Measurements from ENCODE around the gene PA2G4. TPM values are rescaled to one million over a fixed set of nuclear protein-coding genes. Genes with fewer than 3 reads are reported as not detected.

PA2G4 gene
- total RNA-seq, 1 donor = 115 TPM

- Histone ChIP-seq H2AFZ (ENCODE audit: low read length) (no peak overlapping the region), H3K4me3 (ENCODE audit: insufficient read depth, low read length) (no peak overlapping the region), H3K4me2 (ENCODE audit: insufficient read depth, low read length) (no peak overlapping the region), H4K20me1 (ENCODE audit: insufficient read depth, low read length) (no peaks in the 10 kb centered on the region), H3K27ac (ENCODE audit: low read depth, low read length) (no peak overlapping the region), H3K4me1 (ENCODE audit: insufficient read depth, low read length) (peaks cover 21% of the 10 kb centered on the region), H3K79me2 (ENCODE audit: insufficient read depth, low read length) (peaks cover 15% of the 10 kb centered on the region), H3K9me3 (ENCODE audit: low read depth, low read length) (no peaks in the 10 kb centered on the region), H3K27me3 (ENCODE audit: insufficient read depth, low read length) (no peaks in the 10 kb centered on the region), H3K36me3 (ENCODE audit: insufficient read depth, low read length) (peaks cover 7% of the 10 kb centered on the region)
- TF ChIP-seq CTCF (IDR thresholded peaks at IDR 0.05; ENCODE audit: extremely low read depth, low read depth, low read length) = no peak
- DNase-seq (ENCODE audit: insufficient read length, low spot score, missing footprints) = no peak
These were observed 46.2 kb downstream of the PA2G4 start for GRCh38 chr12:56150563-56150962.

- Histone ChIP-seq H3K4me2 (ENCODE audit: insufficient read depth, low read length) (peak overlapping the region; percentile 90), H3K36me3 (ENCODE audit: insufficient read depth, low read length) (peaks cover 11% of the 10 kb centered on the region), H4K20me1 (ENCODE audit: insufficient read depth, low read length) (no peaks in the 10 kb centered on the region), H3K4me3 (ENCODE audit: insufficient read depth, low read length) (peak overlapping the region; percentile 88), H3K27ac (ENCODE audit: low read depth, low read length) (peak overlapping the region; percentile 76), H3K79me2 (ENCODE audit: insufficient read depth, low read length) (peaks cover 15% of the 10 kb centered on the region), H3K4me1 (ENCODE audit: insufficient read depth, low read length) (peaks cover 19% of the 10 kb centered on the region), H2AFZ (ENCODE audit: low read length) (peak overlapping the region; percentile 95), H3K27me3 (ENCODE audit: insufficient read depth, low read length) (no peaks in the 10 kb centered on the region), H3K9me3 (ENCODE audit: low read depth, low read length) (no peaks in the 10 kb centered on the region)
- TF ChIP-seq CTCF (IDR thresholded peaks at IDR 0.05; ENCODE audit: extremely low read depth, low read depth, low read length) = peak; percentile 33
- no peak for DNase-seq (ENCODE audit: insufficient read length, low spot score, missing footprints)
These were observed 47.3 kb downstream of the PA2G4 start for GRCh38 chr12:56151672-56152131.

GRCh38 chr12:56152132-56152755, 47.9 kb downstream of the PA2G4 start, which contains the start of gene MYL6B:
Gene MYL6B, plus strand, starts transcription at chr12:56152587. Its CDS starts 1,332 bp downstream, at chr12:56153919.
- Histone ChIP-seq H3K4me1 (ENCODE audit: insufficient read depth, low read length) (peaks cover 19% of the 10 kb centered on the region), H3K9me3 (ENCODE audit: low read depth, low read length) (no peaks in the 10 kb centered on the region), H3K79me2 (ENCODE audit: insufficient read depth, low read length) (peaks cover 15% of the 10 kb centered on the region), H2AFZ (ENCODE audit: low read length) (peak within 1 kb of the TSS; percentile 95), H3K27me3 (ENCODE audit: insufficient read depth, low read length) (no peaks in the 10 kb centered on the region), H3K4me2 (ENCODE audit: insufficient read depth, low read length) (peak within 1 kb of the TSS; percentile 90), H4K20me1 (ENCODE audit: insufficient read depth, low read length) (no peaks in the 10 kb centered on the region), H3K4me3 (ENCODE audit: insufficient read depth, low read length) (peak within 1 kb of the TSS; percentile 88), H3K27ac (ENCODE audit: low read depth, low read length) (peak within 1 kb of the TSS; percentile 76), H3K36me3 (ENCODE audit: insufficient read depth, low read length) (peaks cover 11% of the 10 kb centered on the region)
- no peak for TF ChIP-seq CTCF (IDR thresholded peaks at IDR 0.05; ENCODE audit: extremely low read depth, low read depth, low read length)
- DNase-seq (ENCODE audit: insufficient read length, low spot score, missing footprints) = peak; percentile 97

- peak overlapping the region; percentile 88 for H3K4me3 ChIP-seq (ENCODE audit: insufficient read depth, low read length)
- peaks cover 15% of the 10 kb centered on the region for H3K79me2 ChIP-seq (ENCODE audit: insufficient read depth, low read length)
- H3K4me2 ChIP-seq (ENCODE audit: insufficient read depth, low read length) = peak overlapping the region; percentile 90
- TF ChIP-seq CTCF (IDR thresholded peaks at IDR 0.05; ENCODE audit: extremely low read depth, low read depth, low read length) = no peak
- peaks cover 11% of the 10 kb centered on the region for H3K36me3 ChIP-seq (ENCODE audit: insufficient read depth, low read length)
- no peaks in the 10 kb centered on the region for H3K27me3 ChIP-seq (ENCODE audit: insufficient read depth, low read length)
- H4K20me1 ChIP-seq (ENCODE audit: insufficient read depth, low read length) = no peaks in the 10 kb centered on the region
- H2AFZ ChIP-seq (ENCODE audit: low read length) = peak overlapping the region; percentile 84
- H3K4me1 ChIP-seq (ENCODE audit: insufficient read depth, low read length) = peaks cover 21% of the 10 kb centered on the region
- DNase-seq (ENCODE audit: insufficient read length, low spot score, missing footprints) = no peak
- H3K9me3 ChIP-seq (ENCODE audit: low read depth, low read length) = no peaks in the 10 kb centered on the region
- H3K27ac ChIP-seq (ENCODE audit: low read depth, low read length) = peak overlapping the region; percentile 46
These were observed 48.7 kb downstream of the PA2G4 start for GRCh38 chr12:56152756-56153677.

All from osteoblast (primary cell).